Prostate gland (tissue), 2 donors: Measurements from ENCODE around the gene ACTMAP.

Experiments used
- POLR2AphosphoS5 ChIP-seq: sonication (generic); formaldehyde crosslinking; IDR thresholded peaks from one replicate; pipeline ENCODE4 v1.6.1; 2017; ENCODE audit warnings: antibody characterized with exemption
- TF ChIP-seq, protein P1 (sequence below), 4 experiments: fragments of 200-600 bp in 2 of 4; fragments of 450-650 bp in 2 of 4; sonication (generic) in 2 of 4; IDR thresholded peaks; 1 replicate in 3 of 4; 2 replicates in 1 of 4; pipeline ENCODE4 v1.5.1; 2016 to 2019; ENCODE audit warnings: antibody characterized with exemption in 4 of 4, mild to moderate bottlenecking in 2 of 4, moderate library complexity in 2 of 4

GRCh38 chr19:40798683-40799557, 48.6 kb upstream of the ACTMAP start, which contains the start of gene EGLN2:
- TF ChIP-seq, protein P1, sequence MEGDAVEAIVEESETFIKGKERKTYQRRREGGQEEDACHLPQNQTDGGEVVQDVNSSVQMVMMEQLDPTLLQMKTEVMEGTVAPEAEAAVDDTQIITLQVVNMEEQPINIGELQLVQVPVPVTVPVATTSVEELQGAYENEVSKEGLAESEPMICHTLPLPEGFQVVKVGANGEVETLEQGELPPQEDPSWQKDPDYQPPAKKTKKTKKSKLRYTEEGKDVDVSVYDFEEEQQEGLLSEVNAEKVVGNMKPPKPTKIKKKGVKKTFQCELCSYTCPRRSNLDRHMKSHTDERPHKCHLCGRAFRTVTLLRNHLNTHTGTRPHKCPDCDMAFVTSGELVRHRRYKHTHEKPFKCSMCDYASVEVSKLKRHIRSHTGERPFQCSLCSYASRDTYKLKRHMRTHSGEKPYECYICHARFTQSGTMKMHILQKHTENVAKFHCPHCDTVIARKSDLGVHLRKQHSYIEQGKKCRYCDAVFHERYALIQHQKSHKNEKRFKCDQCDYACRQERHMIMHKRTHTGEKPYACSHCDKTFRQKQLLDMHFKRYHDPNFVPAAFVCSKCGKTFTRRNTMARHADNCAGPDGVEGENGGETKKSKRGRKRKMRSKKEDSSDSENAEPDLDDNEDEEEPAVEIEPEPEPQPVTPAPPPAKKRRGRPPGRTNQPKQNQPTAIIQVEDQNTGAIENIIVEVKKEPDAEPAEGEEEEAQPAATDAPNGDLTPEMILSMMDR (IDR thresholded peaks at IDR 0.05), result no peak
- peak; percentile 96 for TF ChIP-seq POLR2AphosphoS5
